Measurements from ENCODE around the gene ACER1. TPM values are rescaled to one million over a fixed set of nuclear protein-coding genes. Genes with fewer than 3 reads are reported as not detected.

Gene ACER1
- total and polyA plus RNA-seq, 2 experiments from 2014 or later, result not detected

GRCh38 chr19:6298413-6298812, 35.0 kb downstream of the ACER1 start:
- H3K4me3 Mint-ChIP-seq, result no peak overlapping the region
- Histone ChIP-seq H3K4me3 (no peak overlapping the region), H3K4me1 (ENCODE audit: insufficient read depth) (no peaks in the 10 kb centered on the region), H3K4me2 (no peak overlapping the region), H4K20me1 (replicated peaks; ENCODE audit: insufficient read depth) (no peaks in the 10 kb centered on the region), H2AFZ (no peak overlapping the region), H3K36me3 (ENCODE audit: insufficient read depth) (no peaks in the 10 kb centered on the region), H3F3A (replicated peaks; ENCODE audit: low read depth) (no peaks in the 10 kb centered on the region), H3K27ac (ENCODE audit: low read depth) (no peak overlapping the region), H3K79me2 (replicated peaks; ENCODE audit: insufficient read depth) (no peaks in the 10 kb centered on the region), H3K9me2 (ENCODE audit: insufficient read depth) (no peaks in the 10 kb centered on the region), H3K27me3 (ENCODE audit: insufficient read depth) (no peaks in the 10 kb centered on the region)
- ATAC-seq (no peak), DNase-seq (ENCODE audit: low spot score) (no peak)
- H3K36me3 Mint-ChIP-seq (ENCODE audit: low read depth), result peaks cover 17% of the 10 kb centered on the region
- H3K4me1 Mint-ChIP-seq, result no peaks in the 10 kb centered on the region
- H3K27me3 Mint-ChIP-seq (ENCODE audit: insufficient read depth, low read depth, poor library complexity), result peaks cover 6% of the 10 kb centered on the region
- H3K27ac Mint-ChIP-seq, result no peak overlapping the region
- H3K9me3 Mint-ChIP-seq, result peaks cover 89% of the 10 kb centered on the region
- TF ChIP-seq, protein P1, sequence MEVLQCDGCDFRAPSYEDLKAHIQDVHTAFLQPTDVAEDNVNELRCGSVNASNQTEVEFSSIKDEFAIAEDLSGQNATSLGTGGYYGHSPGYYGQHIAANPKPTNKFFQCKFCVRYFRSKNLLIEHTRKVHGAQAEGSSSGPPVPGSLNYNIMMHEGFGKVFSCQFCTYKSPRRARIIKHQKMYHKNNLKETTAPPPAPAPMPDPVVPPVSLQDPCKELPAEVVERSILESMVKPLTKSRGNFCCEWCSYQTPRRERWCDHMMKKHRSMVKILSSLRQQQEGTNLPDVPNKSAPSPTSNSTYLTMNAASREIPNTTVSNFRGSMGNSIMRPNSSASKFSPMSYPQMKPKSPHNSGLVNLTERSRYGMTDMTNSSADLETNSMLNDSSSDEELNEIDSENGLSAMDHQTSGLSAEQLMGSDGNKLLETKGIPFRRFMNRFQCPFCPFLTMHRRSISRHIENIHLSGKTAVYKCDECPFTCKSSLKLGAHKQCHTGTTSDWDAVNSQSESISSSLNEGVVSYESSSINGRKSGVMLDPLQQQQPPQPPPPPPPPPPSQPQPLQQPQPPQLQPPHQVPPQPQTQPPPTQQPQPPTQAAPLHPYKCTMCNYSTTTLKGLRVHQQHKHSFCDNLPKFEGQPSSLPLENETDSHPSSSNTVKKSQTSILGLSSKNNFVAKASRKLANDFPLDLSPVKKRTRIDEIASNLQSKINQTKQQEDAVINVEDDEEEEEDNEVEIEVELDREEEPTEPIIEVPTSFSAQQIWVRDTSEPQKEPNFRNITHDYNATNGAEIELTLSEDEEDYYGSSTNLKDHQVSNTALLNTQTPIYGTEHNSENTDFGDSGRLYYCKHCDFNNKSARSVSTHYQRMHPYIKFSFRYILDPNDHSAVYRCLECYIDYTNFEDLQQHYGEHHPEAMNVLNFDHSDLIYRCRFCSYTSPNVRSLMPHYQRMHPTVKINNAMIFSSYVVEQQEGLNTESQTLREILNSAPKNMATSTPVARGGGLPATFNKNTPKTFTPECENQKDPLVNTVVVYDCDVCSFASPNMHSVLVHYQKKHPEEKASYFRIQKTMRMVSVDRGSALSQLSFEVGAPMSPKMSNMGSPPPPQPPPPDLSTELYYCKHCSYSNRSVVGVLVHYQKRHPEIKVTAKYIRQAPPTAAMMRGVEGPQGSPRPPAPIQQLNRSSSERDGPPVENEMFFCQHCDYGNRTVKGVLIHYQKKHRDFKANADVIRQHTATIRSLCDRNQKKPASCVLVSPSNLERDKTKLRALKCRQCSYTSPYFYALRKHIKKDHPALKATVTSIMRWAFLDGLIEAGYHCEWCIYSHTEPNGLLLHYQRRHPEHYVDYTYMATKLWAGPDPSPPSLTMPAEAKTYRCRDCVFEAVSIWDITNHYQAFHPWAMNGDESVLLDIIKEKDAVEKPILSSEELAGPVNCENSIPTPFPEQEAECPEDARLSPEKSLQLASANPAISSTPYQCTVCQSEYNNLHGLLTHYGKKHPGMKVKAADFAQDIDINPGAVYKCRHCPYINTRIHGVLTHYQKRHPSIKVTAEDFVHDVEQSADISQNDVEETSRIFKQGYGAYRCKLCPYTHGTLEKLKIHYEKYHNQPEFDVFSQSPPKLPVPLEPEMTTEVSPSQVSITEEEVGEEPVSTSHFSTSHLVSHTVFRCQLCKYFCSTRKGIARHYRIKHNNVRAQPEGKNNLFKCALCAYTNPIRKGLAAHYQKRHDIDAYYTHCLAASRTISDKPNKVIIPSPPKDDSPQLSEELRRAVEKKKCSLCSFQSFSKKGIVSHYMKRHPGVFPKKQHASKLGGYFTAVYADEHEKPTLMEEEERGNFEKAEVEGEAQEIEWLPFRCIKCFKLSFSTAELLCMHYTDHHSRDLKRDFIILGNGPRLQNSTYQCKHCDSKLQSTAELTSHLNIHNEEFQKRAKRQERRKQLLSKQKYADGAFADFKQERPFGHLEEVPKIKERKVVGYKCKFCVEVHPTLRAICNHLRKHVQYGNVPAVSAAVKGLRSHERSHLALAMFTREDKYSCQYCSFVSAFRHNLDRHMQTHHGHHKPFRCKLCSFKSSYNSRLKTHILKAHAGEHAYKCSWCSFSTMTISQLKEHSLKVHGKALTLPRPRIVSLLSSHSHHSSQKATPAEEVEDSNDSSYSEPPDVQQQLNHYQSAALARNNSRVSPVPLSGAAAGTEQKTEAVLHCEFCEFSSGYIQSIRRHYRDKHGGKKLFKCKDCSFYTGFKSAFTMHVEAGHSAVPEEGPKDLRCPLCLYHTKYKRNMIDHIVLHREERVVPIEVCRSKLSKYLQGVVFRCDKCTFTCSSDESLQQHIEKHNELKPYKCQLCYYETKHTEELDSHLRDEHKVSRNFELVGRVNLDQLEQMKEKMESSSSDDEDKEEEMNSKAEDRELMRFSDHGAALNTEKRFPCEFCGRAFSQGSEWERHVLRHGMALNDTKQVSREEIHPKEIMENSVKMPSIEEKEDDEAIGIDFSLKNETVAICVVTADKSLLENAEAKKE (CRISPR knock-in tag; IDR thresholded peaks at IDR 0.05), result no peak
- TF ChIP-seq ZNF331 (CRISPR knock-in tag; IDR thresholded peaks at IDR 0.05; ENCODE audit: low read depth) (no peak), POLR2AphosphoS5 (IDR thresholded peaks at IDR 0.05; ENCODE audit: low read depth) (no peak), EZH2 (IDR thresholded peaks at IDR 0.05; ENCODE audit: low read depth, unreplicated experiment) (no peak), STAT1 (IDR thresholded peaks at IDR 0.05; ENCODE audit: unreplicated experiment) (no peak), NANOG (IDR thresholded peaks at IDR 0.05; ENCODE audit: borderline replicate concordance) (no peak), ETS1 (IDR thresholded peaks at IDR 0.05) (no peak), JUNB (IDR thresholded peaks at IDR 0.05; ENCODE audit: unreplicated experiment) (no peak), CTCF (conservative IDR thresholded peaks at IDR 0.05; ENCODE audit: low read depth in 2 of 2) (no peak)
- TF ChIP-seq, protein P2, sequence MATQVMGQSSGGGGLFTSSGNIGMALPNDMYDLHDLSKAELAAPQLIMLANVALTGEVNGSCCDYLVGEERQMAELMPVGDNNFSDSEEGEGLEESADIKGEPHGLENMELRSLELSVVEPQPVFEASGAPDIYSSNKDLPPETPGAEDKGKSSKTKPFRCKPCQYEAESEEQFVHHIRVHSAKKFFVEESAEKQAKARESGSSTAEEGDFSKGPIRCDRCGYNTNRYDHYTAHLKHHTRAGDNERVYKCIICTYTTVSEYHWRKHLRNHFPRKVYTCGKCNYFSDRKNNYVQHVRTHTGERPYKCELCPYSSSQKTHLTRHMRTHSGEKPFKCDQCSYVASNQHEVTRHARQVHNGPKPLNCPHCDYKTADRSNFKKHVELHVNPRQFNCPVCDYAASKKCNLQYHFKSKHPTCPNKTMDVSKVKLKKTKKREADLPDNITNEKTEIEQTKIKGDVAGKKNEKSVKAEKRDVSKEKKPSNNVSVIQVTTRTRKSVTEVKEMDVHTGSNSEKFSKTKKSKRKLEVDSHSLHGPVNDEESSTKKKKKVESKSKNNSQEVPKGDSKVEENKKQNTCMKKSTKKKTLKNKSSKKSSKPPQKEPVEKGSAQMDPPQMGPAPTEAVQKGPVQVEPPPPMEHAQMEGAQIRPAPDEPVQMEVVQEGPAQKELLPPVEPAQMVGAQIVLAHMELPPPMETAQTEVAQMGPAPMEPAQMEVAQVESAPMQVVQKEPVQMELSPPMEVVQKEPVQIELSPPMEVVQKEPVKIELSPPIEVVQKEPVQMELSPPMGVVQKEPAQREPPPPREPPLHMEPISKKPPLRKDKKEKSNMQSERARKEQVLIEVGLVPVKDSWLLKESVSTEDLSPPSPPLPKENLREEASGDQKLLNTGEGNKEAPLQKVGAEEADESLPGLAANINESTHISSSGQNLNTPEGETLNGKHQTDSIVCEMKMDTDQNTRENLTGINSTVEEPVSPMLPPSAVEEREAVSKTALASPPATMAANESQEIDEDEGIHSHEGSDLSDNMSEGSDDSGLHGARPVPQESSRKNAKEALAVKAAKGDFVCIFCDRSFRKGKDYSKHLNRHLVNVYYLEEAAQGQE (IDR thresholded peaks at IDR 0.05; ENCODE audit: unreplicated experiment), result no peak
